ENCODE measurements around the gene ST7L.
A peak's percentile ranks its signal among the peaks of the same experiment; 100 is the strongest.

ST7L gene

DNA sequence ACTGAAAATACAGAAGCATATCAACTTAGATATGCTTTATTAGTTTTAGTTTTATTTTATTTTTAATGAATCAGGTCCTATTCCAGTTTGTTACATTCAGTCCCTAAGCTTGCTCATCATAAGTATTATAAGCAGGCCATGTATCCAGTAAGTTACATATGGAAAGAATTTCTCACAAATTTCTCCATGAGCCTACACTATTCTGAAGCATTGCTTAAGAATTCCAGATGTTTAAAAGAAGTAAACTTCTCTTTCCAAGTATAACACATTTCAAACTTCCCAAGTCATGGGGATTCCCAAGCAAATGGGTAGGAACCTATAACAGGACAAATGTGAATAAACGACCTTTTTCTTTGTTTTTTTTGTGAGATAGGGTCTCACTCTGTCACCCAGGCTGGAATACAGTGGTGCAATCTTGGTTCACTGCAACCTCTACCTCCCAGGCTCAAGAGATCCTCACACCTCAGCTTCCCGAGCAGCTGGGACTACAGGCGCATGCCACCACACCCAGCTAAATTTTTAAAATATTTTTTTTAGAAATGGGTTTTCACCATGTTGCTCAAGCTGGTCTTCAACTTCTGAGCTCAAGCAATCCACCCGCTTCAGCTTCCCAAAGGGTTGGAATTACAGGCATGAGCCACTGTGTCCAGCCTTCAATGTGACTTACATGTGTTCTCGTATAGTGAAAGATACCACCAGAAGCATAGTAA, 39.0 kb downstream of the ST7L start:
- peak; percentile 84 for DNase-seq (ENCODE audit: low read depth)
- Histone ChIP-seq H3K27me3 (replicated peaks; ENCODE audit: control insufficient read depth, insufficient read depth, low read length) (no peaks in the 10 kb centered on the region), H3K36me3 (ENCODE audit: control insufficient read depth, insufficient read depth, low read length, severe bottlenecking) (peaks cover 19% of the 10 kb centered on the region), H3K4me1 (ENCODE audit: control insufficient read depth, insufficient read depth, low read length) (peaks cover 14% of the 10 kb centered on the region), H3K9ac (ENCODE audit: low read length) (no peak overlapping the region), H3K4me3 (ENCODE audit: low read length) (no peak overlapping the region), H3K9me3 (ENCODE audit: control insufficient read depth, low read length) (no peaks in the 10 kb centered on the region)

DNA sequence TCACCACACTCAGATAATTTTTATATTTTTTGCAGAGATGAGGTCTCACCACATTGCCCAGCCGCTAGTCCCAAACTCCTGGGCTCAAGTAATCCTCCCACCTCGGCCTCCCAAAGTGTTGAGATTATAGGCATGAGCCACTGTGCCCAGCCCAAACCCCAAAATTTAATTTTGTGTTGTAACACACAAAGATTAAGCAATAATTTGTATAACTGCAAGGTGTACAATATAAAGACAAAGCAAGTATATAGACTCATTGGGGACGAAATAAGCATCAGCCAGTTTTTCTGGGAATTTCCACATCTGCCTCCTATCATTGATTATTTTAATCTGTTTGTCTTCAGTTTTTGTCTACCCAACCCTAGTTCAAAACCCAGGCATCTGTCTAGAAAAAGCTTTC, 42.7 kb downstream of the ST7L start:
- Histone ChIP-seq H3K9me3 (ENCODE audit: control insufficient read depth, low read length) (peaks cover 4% of the 10 kb centered on the region), H3K9ac (ENCODE audit: low read length) (no peak overlapping the region), H3K4me3 (ENCODE audit: low read length) (no peak overlapping the region), H3K27me3 (replicated peaks; ENCODE audit: control insufficient read depth, insufficient read depth, low read length) (no peaks in the 10 kb centered on the region), H3K4me1 (ENCODE audit: control insufficient read depth, insufficient read depth, low read length) (peaks cover 14% of the 10 kb centered on the region), H3K36me3 (ENCODE audit: control insufficient read depth, insufficient read depth, low read length, severe bottlenecking) (peaks cover 29% of the 10 kb centered on the region)
- DNase-seq (ENCODE audit: low read depth) = no peak

DNA sequence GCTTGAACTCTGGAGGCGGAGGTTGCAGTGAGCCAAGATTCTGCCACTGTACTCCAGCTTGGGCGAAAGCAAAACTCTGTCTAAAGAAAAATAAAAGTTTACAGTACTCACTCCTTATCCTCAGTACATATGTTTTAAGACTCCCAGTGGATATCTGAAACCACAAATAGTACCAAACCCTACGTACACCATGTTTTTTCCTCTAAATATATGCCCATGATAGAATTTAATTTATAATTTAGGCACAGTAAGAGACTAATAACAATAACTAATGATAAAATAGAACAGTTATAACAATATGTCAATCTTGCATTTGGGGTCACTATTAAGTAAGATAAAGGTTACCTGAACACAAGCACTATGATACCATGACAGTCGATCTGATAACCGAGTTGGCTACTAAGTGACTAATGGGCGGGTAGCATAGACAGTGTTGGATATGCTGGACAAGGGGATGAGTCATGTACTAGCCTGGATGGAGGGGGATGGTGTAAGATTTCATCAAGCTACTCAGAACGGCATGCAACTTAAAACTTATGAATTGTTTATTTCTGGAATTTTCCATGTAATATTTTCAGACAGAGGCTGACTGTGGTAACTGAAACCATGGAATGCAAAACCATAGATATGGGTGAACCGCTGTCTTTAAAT, 43.7 kb downstream of the ST7L start:
- Histone ChIP-seq H3K4me1 (ENCODE audit: control insufficient read depth, insufficient read depth, low read length) (peaks cover 14% of the 10 kb centered on the region), H3K9me3 (ENCODE audit: control insufficient read depth, low read length) (peaks cover 4% of the 10 kb centered on the region), H3K36me3 (ENCODE audit: control insufficient read depth, insufficient read depth, low read length, severe bottlenecking) (peaks cover 35% of the 10 kb centered on the region), H3K4me3 (ENCODE audit: low read length) (no peak overlapping the region), H3K9ac (ENCODE audit: low read length) (no peak overlapping the region), H3K27me3 (replicated peaks; ENCODE audit: control insufficient read depth, insufficient read depth, low read length) (no peaks in the 10 kb centered on the region)
- peak; percentile 96 for DNase-seq (ENCODE audit: low read depth)

DNA sequence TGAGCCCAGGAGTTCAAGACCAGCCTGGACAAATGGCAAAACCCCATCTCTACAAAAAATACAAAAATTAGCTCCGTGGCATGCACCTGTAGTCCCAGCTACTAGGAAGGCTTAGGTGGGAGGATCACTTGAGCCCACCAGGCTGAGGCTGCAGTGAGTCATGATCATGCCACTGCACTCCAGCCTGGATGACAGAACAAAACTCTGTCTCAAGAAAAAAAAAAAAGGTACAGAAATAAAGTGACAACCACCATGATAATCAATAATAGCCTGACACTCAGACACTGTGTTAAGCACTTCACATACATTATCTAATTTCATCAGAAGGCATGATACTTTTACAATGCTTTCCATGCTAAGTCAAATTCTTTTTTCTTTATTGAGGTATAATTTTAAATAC, 53.1 kb downstream of the ST7L start:
- Histone ChIP-seq H3K9me3 (ENCODE audit: control insufficient read depth, low read length) (no peaks in the 10 kb centered on the region), H3K4me1 (ENCODE audit: control insufficient read depth, insufficient read depth, low read length) (no peaks in the 10 kb centered on the region), H3K36me3 (ENCODE audit: control insufficient read depth, insufficient read depth, low read length, severe bottlenecking) (peaks cover 30% of the 10 kb centered on the region), H3K4me3 (ENCODE audit: low read length) (no peak overlapping the region), H3K27me3 (replicated peaks; ENCODE audit: control insufficient read depth, insufficient read depth, low read length) (no peaks in the 10 kb centered on the region), H3K9ac (ENCODE audit: low read length) (no peak overlapping the region)
- DNase-seq (ENCODE audit: low read depth) = no peak

DNA sequence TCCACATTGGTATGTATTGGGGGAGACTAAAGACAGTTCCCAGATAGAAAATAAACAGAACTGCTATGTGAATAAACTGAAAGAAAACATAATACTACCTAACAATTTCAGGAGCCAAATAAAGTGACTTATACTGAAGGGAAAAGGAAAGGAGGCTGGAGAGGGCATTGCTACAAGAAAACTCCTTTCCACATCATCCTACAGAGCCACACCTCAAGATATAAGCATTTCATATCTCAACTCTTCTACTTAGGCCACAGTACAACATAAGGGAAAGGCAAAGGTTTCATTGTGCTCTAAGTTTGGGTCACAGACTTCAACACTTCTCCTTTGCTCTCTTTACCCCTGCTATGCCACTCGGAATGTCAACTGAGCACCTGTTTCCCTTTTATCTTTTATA, 54.9 kb downstream of the ST7L start:
- no peaks in the 10 kb centered on the region for H3K27me3 ChIP-seq (replicated peaks; ENCODE audit: control insufficient read depth, insufficient read depth, low read length)
- H3K4me3 ChIP-seq (ENCODE audit: low read length) = no peak overlapping the region
- peaks cover 15% of the 10 kb centered on the region for H3K36me3 ChIP-seq (ENCODE audit: control insufficient read depth, insufficient read depth, low read length, severe bottlenecking)
- DNase-seq (ENCODE audit: low read depth) = no peak
- H3K9me3 ChIP-seq (ENCODE audit: control insufficient read depth, low read length) = no peaks in the 10 kb centered on the region
- H3K9ac ChIP-seq (ENCODE audit: low read length) = no peak overlapping the region
- H3K4me1 ChIP-seq (ENCODE audit: control insufficient read depth, insufficient read depth, low read length) = no peaks in the 10 kb centered on the region

DNA sequence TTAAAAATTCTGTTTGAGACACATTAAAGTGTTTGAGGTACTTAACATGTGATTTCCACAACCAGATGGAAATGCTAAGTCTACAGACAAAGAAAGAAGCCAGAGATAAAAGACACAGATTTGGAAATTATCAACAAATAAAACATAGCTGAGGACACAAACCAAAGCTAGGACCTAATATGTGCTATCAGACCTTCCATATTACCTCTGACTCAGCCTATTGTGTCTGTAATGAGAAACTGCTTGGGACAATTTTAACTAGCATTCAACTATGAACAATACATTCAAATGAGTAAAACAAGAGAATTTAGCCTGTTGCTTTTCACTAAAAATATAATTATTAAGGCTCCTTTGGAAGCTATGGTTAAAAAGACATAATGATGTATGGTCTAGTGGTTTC, 55.6 kb downstream of the ST7L start:
- H3K4me1 ChIP-seq (ENCODE audit: control insufficient read depth, insufficient read depth, low read length) = no peaks in the 10 kb centered on the region
- no peak overlapping the region for H3K4me3 ChIP-seq (ENCODE audit: low read length)
- no peaks in the 10 kb centered on the region for H3K27me3 ChIP-seq (replicated peaks; ENCODE audit: control insufficient read depth, insufficient read depth, low read length)
- no peak overlapping the region for H3K9ac ChIP-seq (ENCODE audit: low read length)
- no peaks in the 10 kb centered on the region for H3K9me3 ChIP-seq (ENCODE audit: control insufficient read depth, low read length)
- no peak for DNase-seq (ENCODE audit: low read depth)
- peaks cover 15% of the 10 kb centered on the region for H3K36me3 ChIP-seq (ENCODE audit: control insufficient read depth, insufficient read depth, low read length, severe bottlenecking)

DNA sequence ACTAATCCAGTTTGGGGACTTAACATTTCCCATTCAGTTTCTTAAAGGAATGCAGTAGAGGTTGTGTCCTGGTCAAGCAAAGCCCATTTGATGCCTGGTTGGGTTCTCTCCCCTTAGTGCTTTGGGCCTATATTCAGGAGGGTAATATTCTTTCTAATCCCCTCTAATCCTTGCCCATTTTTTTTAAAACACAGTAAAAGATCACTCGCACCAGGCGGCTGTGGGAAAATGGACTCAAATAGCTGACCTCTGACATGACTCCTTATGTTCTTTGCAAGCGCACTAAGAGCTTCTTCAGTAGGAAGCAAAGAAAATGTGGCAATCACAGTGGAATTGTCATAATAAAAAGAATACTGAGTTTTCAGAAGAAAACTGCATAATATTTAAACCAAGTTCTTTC, 60.3 kb downstream of the ST7L start:
- Histone ChIP-seq H3K36me3 (ENCODE audit: control insufficient read depth, insufficient read depth, low read length, severe bottlenecking) (peaks cover 16% of the 10 kb centered on the region), H3K4me3 (ENCODE audit: low read length) (no peak overlapping the region), H3K9me3 (ENCODE audit: control insufficient read depth, low read length) (no peaks in the 10 kb centered on the region), H3K4me1 (ENCODE audit: control insufficient read depth, insufficient read depth, low read length) (peaks cover 5% of the 10 kb centered on the region), H3K27me3 (replicated peaks; ENCODE audit: control insufficient read depth, insufficient read depth, low read length) (no peaks in the 10 kb centered on the region), H3K9ac (ENCODE audit: low read length) (no peak overlapping the region)
- no peak for DNase-seq (ENCODE audit: low read depth)

DNA sequence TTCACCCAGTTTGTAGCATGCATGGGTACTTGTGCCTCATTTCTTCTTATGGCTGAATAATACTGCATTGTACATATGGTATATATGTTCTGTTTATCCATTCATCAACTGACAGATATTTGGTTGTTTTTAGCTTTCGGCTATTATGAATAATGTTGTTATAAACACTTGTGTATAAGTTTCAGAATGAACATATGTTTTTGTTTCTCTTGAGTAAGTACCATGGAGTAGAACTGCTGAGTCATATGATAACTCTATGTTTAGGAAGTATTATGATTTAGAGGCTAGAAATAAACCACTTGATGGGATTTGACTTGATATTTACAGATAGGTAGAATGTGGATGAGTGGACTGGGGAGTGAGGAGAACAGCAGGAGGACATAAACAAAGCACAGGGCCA, 61.6 kb downstream of the ST7L start:
- DNase-seq (ENCODE audit: low read depth) = peak; percentile 68
- no peaks in the 10 kb centered on the region for H3K9me3 ChIP-seq (ENCODE audit: control insufficient read depth, low read length)
- peaks cover 5% of the 10 kb centered on the region for H3K4me1 ChIP-seq (ENCODE audit: control insufficient read depth, insufficient read depth, low read length)
- H3K9ac ChIP-seq (ENCODE audit: low read length) = no peak overlapping the region
- H3K36me3 ChIP-seq (ENCODE audit: control insufficient read depth, insufficient read depth, low read length, severe bottlenecking) = peaks cover 16% of the 10 kb centered on the region
- H3K4me3 ChIP-seq (ENCODE audit: low read length) = no peak overlapping the region
- H3K27me3 ChIP-seq (replicated peaks; ENCODE audit: control insufficient read depth, insufficient read depth, low read length) = no peaks in the 10 kb centered on the region

DNA sequence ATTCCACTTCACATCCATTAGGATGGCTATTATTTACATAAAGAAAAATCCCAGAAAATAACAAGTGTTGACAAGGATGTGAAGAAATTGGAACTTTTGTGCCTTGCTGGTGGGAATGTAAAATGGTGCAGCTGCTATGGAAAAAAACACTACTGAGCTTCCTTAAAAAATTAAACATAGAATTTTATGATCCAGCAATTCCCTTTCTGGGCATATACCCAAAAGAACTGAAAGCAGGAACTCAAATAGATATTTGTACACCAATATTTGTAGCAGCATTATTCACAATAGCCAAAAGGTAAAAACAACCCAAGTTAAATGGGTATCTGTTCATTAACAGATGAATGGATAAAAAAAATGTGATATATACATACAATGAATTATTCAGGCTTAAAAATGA, 64.5 kb downstream of the ST7L start:
- Histone ChIP-seq H3K36me3 (ENCODE audit: control insufficient read depth, insufficient read depth, low read length, severe bottlenecking) (peaks cover 16% of the 10 kb centered on the region), H3K9ac (ENCODE audit: low read length) (no peak overlapping the region), H3K4me1 (ENCODE audit: control insufficient read depth, insufficient read depth, low read length) (peaks cover 12% of the 10 kb centered on the region), H3K27me3 (replicated peaks; ENCODE audit: control insufficient read depth, insufficient read depth, low read length) (no peaks in the 10 kb centered on the region), H3K9me3 (ENCODE audit: control insufficient read depth, low read length) (no peaks in the 10 kb centered on the region), H3K4me3 (ENCODE audit: low read length) (no peak overlapping the region)
- DNase-seq (ENCODE audit: low read depth) = no peak

DNA sequence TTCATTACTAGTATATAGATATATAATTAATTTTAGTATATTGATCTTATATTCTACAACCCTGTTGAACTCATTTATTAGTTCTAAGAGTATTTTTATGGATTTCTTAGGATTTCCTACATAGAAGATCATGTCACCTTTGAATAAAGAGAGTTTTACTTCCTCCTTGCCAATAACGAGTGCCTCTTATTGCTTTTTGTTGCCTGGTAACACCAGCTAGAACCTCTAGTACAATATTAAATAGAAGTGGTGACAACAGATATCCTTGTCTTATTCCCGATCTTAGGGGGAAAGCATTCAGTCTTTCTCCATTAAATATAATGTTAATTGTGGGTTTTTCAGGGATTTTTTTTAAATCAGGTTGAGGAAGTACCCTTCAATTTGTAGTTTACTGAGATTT, 69.4 kb downstream of the ST7L start:
- Histone ChIP-seq H3K4me1 (ENCODE audit: control insufficient read depth, insufficient read depth, low read length) (peaks cover 20% of the 10 kb centered on the region), H3K4me3 (ENCODE audit: low read length) (no peak overlapping the region), H3K36me3 (ENCODE audit: control insufficient read depth, insufficient read depth, low read length, severe bottlenecking) (peaks cover 15% of the 10 kb centered on the region), H3K9ac (ENCODE audit: low read length) (no peak overlapping the region), H3K27me3 (replicated peaks; ENCODE audit: control insufficient read depth, insufficient read depth, low read length) (no peaks in the 10 kb centered on the region), H3K9me3 (ENCODE audit: control insufficient read depth, low read length) (no peaks in the 10 kb centered on the region)
- DNase-seq (ENCODE audit: low read depth) = no peak

DNA sequence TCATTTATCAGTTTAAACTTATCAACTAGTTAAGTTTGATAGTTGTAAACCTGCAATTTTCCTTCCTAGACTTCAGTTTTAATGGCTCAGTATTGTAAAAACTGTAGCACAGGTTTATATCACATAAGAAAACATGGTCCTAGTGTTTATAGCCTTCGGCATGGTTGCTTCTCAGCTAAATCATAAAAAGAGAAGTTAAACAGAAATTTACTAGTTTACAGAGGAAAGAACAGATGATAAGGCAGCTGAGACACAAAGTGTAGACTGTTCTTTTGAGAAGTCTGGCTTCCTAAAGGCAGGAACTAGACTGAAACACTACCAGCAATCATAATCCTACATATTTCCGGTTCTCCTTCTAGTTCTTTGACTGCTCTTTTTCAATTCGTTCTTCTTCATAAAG, 70.4 kb downstream of the ST7L start:
- no peak for DNase-seq (ENCODE audit: low read depth)
- Histone ChIP-seq H3K9ac (ENCODE audit: low read length) (no peak overlapping the region), H3K36me3 (ENCODE audit: control insufficient read depth, insufficient read depth, low read length, severe bottlenecking) (peaks cover 8% of the 10 kb centered on the region), H3K4me1 (ENCODE audit: control insufficient read depth, insufficient read depth, low read length) (peaks cover 30% of the 10 kb centered on the region), H3K9me3 (ENCODE audit: control insufficient read depth, low read length) (no peaks in the 10 kb centered on the region), H3K4me3 (ENCODE audit: low read length) (no peak overlapping the region), H3K27me3 (replicated peaks; ENCODE audit: control insufficient read depth, insufficient read depth, low read length) (no peaks in the 10 kb centered on the region)

DNA sequence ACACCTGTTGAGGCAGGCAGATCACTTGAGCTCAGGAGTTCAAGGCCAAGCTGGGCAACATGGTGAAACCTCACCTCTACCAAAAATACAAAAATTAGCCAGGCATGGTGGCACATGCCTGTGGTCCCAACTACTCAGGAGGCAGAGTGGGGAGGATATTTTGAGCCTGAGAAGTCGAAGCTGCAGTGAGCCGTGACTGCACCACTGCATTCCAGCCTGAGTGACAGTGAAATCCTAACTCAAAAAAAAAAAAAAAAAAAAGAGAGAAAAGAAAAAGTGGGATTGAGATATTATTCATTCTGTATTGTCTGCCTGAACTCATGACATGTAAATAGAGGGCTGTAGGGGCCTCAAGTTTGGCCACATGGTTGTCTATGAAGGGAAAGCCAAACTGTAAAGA, 72.9 kb downstream of the ST7L start:
- H3K36me3 ChIP-seq (ENCODE audit: control insufficient read depth, insufficient read depth, low read length, severe bottlenecking) = peaks cover 8% of the 10 kb centered on the region
- peak; percentile 49 for DNase-seq (ENCODE audit: low read depth)
- H3K9ac ChIP-seq (ENCODE audit: low read length) = no peak overlapping the region
- H3K4me3 ChIP-seq (ENCODE audit: low read length) = no peak overlapping the region
- no peaks in the 10 kb centered on the region for H3K27me3 ChIP-seq (replicated peaks; ENCODE audit: control insufficient read depth, insufficient read depth, low read length)
- H3K9me3 ChIP-seq (ENCODE audit: control insufficient read depth, low read length) = no peaks in the 10 kb centered on the region
- H3K4me1 ChIP-seq (ENCODE audit: control insufficient read depth, insufficient read depth, low read length) = peaks cover 38% of the 10 kb centered on the region
